ENCODE measurements around the gene FAM117B. TPM values are rescaled to one million over a fixed set of nuclear protein-coding genes. Genes with fewer than 3 reads are reported as not detected.
"Not testable (repeated sequence)": the region's sequence is repeated elsewhere in the genome, so short reads cannot be mapped to it uniquely, and the experiment has no call there.

Gene FAM117B
- total and polyA plus RNA-seq, 2 donors = 4.5 to 16.5 TPM

GRCh38 chr2:202657876-202658275 is 23.1 kb downstream of the FAM117B start:
- Histone ChIP-seq H3K27ac (ENCODE audit: low read depth) (no peak overlapping the region), H3K36me3 (ENCODE audit: insufficient read depth) (no peaks in the 10 kb centered on the region), H3K4me1 (ENCODE audit: insufficient read depth) (no peaks in the 10 kb centered on the region), H3K4me3 (ENCODE audit: low read depth, low read length) (no peak overlapping the region)
- no peak for DNase-seq (ENCODE audit: extremely low spot score)

GRCh38 chr2:202660796-202661195 is 26.0 kb downstream of the FAM117B start:
- no peak for DNase-seq (ENCODE audit: extremely low spot score)
- 76% methylated on average over 2 of the region's 2 CpGs for WGBS
- no peak overlapping the region for H3K27ac ChIP-seq (ENCODE audit: low read depth)
- H3K36me3 ChIP-seq (ENCODE audit: insufficient read depth) = no peaks in the 10 kb centered on the region
- H3K4me1 ChIP-seq (ENCODE audit: insufficient read depth) = no peaks in the 10 kb centered on the region
- no peak overlapping the region for H3K4me3 ChIP-seq (ENCODE audit: low read depth, low read length)

GRCh38 chr2:202669841-202670240 is 35.1 kb downstream of the FAM117B start:
- no peaks in the 10 kb centered on the region for H3K36me3 ChIP-seq (ENCODE audit: insufficient read depth)
- no peak overlapping the region for H3K4me3 ChIP-seq (ENCODE audit: low read depth, low read length)
- DNase-seq (ENCODE audit: extremely low spot score) = no peak
- WGBS = 86% methylated on average over 1 of the region's 1 CpG
- H3K27ac ChIP-seq (ENCODE audit: low read depth) = no peak overlapping the region
- H3K4me1 ChIP-seq (ENCODE audit: insufficient read depth) = no peaks in the 10 kb centered on the region

- Histone ChIP-seq H3K4me3 (ENCODE audit: low read depth, low read length) (no peak overlapping the region), H3K27ac (ENCODE audit: low read depth) (no peak overlapping the region), H3K4me1 (ENCODE audit: insufficient read depth) (no peaks in the 10 kb centered on the region), H3K36me3 (ENCODE audit: insufficient read depth) (peaks cover 2% of the 10 kb centered on the region)
- WGBS = 79% methylated on average over 3 of the region's 3 CpGs
- DNase-seq (ENCODE audit: extremely low spot score) = no peak
Measured at GRCh38 chr2:202671317-202672035, 36.7 kb downstream of the FAM117B start.

- WGBS = 98% methylated on average over 6 of the region's 6 CpGs
Measured at GRCh38 chr2:202675097-202675496, 40.3 kb downstream of the FAM117B start.

GRCh38 chr2:202679980-202680379 is 45.2 kb downstream of the FAM117B start:
- DNase-seq (ENCODE audit: extremely low spot score) = no peak
- Histone ChIP-seq H3K4me1 (ENCODE audit: insufficient read depth) (no peaks in the 10 kb centered on the region), H3K4me3 (ENCODE audit: low read depth, low read length) (no peak overlapping the region), H3K36me3 (ENCODE audit: insufficient read depth) (peaks cover 2% of the 10 kb centered on the region), H3K27ac (ENCODE audit: low read depth) (no peak overlapping the region)
- WGBS = 90% methylated on average over 3 of the region's 3 CpGs

More at GRCh38 chr2:202675097-202675496, 40.3 kb downstream of the FAM117B start:
- not testable (repeated sequence) for H3K27ac ChIP-seq (ENCODE audit: low read depth); H3K4me1 ChIP-seq (ENCODE audit: insufficient read depth); H3K36me3 ChIP-seq (ENCODE audit: insufficient read depth); DNase-seq (ENCODE audit: extremely low spot score); H3K4me3 ChIP-seq (ENCODE audit: low read depth, low read length)

GRCh38 chr2:202680512-202680911 is 45.7 kb downstream of the FAM117B start:
- H3K4me1 ChIP-seq (ENCODE audit: insufficient read depth) = no peaks in the 10 kb centered on the region
- no peak for DNase-seq (ENCODE audit: extremely low spot score)
- H3K4me3 ChIP-seq (ENCODE audit: low read depth, low read length) = no peak overlapping the region
- WGBS = 73% methylated on average over 1 of the region's 1 CpG
- peaks cover 2% of the 10 kb centered on the region for H3K36me3 ChIP-seq (ENCODE audit: insufficient read depth)
- no peak overlapping the region for H3K27ac ChIP-seq (ENCODE audit: low read depth)

GRCh38 chr2:202681688-202682205 is 47.0 kb downstream of the FAM117B start:
- DNase-seq (ENCODE audit: extremely low spot score) = no peak
- Histone ChIP-seq H3K4me3 (ENCODE audit: low read depth, low read length) (no peak overlapping the region), H3K4me1 (ENCODE audit: insufficient read depth) (no peaks in the 10 kb centered on the region), H3K27ac (ENCODE audit: low read depth) (no peak overlapping the region), H3K36me3 (ENCODE audit: insufficient read depth) (no peaks in the 10 kb centered on the region)
- 95% methylated on average over 9 of the region's 9 CpGs for WGBS

- Histone ChIP-seq H3K4me3 (ENCODE audit: low read depth, low read length) (no peak overlapping the region), H3K27ac (ENCODE audit: low read depth) (no peak overlapping the region), H3K4me1 (ENCODE audit: insufficient read depth) (no peaks in the 10 kb centered on the region), H3K36me3 (ENCODE audit: insufficient read depth) (no peaks in the 10 kb centered on the region)
- no peak for DNase-seq (ENCODE audit: extremely low spot score)
- WGBS = 96% methylated on average over 12 of the region's 12 CpGs
Measured at GRCh38 chr2:202682274-202682673, 47.5 kb downstream of the FAM117B start.

- Histone ChIP-seq H3K4me3 (ENCODE audit: low read depth, low read length) (no peak overlapping the region), H3K27ac (ENCODE audit: low read depth) (no peak overlapping the region), H3K36me3 (ENCODE audit: insufficient read depth) (no peaks in the 10 kb centered on the region), H3K4me1 (ENCODE audit: insufficient read depth) (no peaks in the 10 kb centered on the region)
- no peak for DNase-seq (ENCODE audit: extremely low spot score)
- 96% methylated on average over 3 of the region's 3 CpGs for WGBS
Measured at GRCh38 chr2:202687276-202687675, 52.5 kb downstream of the FAM117B start.

- no peak overlapping the region for H3K4me3 ChIP-seq (ENCODE audit: low read depth, low read length)
- no peaks in the 10 kb centered on the region for H3K36me3 ChIP-seq (ENCODE audit: insufficient read depth)
- H3K27ac ChIP-seq (ENCODE audit: low read depth) = no peak overlapping the region
- H3K4me1 ChIP-seq (ENCODE audit: insufficient read depth) = no peaks in the 10 kb centered on the region
- over 99% methylated on average over 2 of the region's 2 CpGs for WGBS
- no peak for DNase-seq (ENCODE audit: extremely low spot score)
Measured at GRCh38 chr2:202689459-202689858, 54.7 kb downstream of the FAM117B start.

GRCh38 chr2:202689898-202690297 is 55.1 kb downstream of the FAM117B start:
- Histone ChIP-seq H3K4me1 (ENCODE audit: insufficient read depth) (no peaks in the 10 kb centered on the region), H3K4me3 (ENCODE audit: low read depth, low read length) (no peak overlapping the region), H3K36me3 (ENCODE audit: insufficient read depth) (no peaks in the 10 kb centered on the region), H3K27ac (ENCODE audit: low read depth) (no peak overlapping the region)
- WGBS = 94% methylated on average over 2 of the region's 2 CpGs
- no peak for DNase-seq (ENCODE audit: extremely low spot score)

- DNase-seq (ENCODE audit: extremely low spot score) = no peak
- Histone ChIP-seq H3K27ac (ENCODE audit: low read depth) (no peak overlapping the region), H3K36me3 (ENCODE audit: insufficient read depth) (no peaks in the 10 kb centered on the region), H3K4me3 (ENCODE audit: low read depth, low read length) (no peak overlapping the region), H3K4me1 (ENCODE audit: insufficient read depth) (no peaks in the 10 kb centered on the region)
- WGBS = 78% methylated on average over 3 of the region's 3 CpGs
Measured at GRCh38 chr2:202690321-202690900, 55.6 kb downstream of the FAM117B start.

GRCh38 chr2:202693503-202693902 is 58.7 kb downstream of the FAM117B start:
- no peaks in the 10 kb centered on the region for H3K36me3 ChIP-seq (ENCODE audit: insufficient read depth)
- no peak overlapping the region for H3K4me3 ChIP-seq (ENCODE audit: low read depth, low read length)
- 86% methylated on average over 4 of the region's 4 CpGs for WGBS
- DNase-seq (ENCODE audit: extremely low spot score) = no peak
- no peak overlapping the region for H3K27ac ChIP-seq (ENCODE audit: low read depth)
- no peaks in the 10 kb centered on the region for H3K4me1 ChIP-seq (ENCODE audit: insufficient read depth)

All from urinary bladder (tissue), 4 donors.